Fibroblast of skin of back (primary cell): Measurements from ENCODE around the gene SIX1.

Experiments used
- DNase-seq: peaks from one replicate; pipeline ENCODE4 v3.0.0-alpha.2; 2013

Gene SIX1

DNA sequence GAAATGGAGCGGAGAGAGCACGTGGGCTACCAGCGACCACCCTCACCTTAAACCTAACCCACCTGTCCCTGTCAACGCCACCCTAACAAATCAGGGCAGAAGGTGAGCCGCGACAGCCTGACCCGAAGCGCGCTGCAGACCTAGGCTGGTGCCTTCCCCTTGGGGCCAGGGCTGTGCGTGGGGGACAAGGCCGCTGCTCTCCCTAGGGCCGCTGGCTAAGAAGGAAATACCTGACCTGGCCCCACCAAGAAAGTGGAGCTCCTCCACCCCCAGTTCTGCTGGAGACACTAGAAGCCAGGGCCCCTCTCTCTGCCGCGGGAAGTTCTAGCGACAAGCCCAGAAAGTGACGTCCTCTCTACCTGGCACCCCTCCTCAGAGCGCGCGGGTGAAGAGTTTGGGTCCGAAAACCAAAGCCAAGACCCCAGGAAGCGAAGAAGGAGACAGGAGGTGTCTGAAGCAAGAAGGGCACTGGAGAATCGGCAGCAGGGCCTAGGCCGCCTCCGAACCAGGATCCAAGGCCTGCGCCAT, 7.5 kb downstream of the SIX1 start:
- no peak for DNase-seq

DNA sequence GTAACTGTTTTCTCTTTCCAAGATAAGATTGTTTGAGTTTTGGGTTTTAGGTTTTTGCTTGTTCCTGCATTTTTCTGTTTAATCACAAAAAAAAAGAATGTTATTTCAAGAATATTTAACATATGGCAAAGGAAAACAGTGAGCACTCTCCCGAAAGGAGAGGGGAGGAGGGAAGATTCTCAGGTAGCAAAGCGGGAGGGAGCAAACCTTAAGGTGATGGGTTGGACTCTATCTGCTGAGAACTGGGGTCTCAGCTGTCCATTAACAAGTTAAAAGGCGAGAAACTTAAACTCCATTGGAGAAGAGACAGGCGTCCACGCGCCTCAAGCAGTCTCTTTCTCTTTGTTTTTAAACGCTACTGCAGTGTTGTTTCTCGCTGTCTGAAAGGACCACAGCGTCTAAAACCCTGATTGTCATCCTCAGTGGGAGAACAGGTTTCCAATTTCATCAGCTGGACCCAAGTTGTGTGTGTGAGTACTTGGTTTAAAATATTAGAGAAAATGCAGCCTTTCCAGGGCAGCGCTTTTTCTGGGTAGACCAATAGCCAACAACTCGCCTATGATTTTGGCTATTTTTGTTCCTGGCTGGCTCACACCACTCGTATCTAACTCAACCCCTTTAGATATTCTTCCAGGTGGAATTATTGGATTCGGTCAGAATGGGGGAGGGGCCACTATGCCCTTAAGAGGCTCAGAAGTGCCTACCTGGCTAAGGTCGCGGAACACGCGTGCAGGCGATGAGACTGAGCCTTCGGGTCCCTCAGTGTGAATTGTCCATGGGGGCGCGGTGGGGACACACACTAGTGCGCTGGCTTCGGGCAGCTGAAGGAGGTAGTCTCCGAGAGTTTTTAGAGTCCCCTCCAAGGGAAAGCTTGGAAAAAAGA, 8.2 kb downstream of the SIX1 start:
- DNase-seq: no peak

DNA sequence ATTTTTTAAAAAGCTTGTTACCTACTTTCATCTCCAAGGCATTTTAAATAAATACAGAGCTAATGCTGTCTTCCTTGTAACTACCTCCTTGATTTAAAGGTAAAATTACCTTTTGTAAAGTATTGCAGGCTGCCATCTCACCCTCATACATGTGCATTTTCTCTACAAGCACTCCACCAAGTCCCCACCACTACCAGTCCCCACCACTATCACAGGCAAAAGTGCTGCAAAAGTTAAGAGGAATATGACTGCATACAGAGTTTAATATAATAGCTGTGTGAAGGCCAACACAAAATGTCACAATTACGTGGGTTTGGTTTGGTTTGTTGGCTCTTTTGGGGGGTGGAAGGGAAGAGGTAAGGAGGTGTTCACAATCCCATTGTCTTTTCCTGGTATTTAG, 9.6 kb downstream of the SIX1 start:
- DNase-seq: no peak

DNA sequence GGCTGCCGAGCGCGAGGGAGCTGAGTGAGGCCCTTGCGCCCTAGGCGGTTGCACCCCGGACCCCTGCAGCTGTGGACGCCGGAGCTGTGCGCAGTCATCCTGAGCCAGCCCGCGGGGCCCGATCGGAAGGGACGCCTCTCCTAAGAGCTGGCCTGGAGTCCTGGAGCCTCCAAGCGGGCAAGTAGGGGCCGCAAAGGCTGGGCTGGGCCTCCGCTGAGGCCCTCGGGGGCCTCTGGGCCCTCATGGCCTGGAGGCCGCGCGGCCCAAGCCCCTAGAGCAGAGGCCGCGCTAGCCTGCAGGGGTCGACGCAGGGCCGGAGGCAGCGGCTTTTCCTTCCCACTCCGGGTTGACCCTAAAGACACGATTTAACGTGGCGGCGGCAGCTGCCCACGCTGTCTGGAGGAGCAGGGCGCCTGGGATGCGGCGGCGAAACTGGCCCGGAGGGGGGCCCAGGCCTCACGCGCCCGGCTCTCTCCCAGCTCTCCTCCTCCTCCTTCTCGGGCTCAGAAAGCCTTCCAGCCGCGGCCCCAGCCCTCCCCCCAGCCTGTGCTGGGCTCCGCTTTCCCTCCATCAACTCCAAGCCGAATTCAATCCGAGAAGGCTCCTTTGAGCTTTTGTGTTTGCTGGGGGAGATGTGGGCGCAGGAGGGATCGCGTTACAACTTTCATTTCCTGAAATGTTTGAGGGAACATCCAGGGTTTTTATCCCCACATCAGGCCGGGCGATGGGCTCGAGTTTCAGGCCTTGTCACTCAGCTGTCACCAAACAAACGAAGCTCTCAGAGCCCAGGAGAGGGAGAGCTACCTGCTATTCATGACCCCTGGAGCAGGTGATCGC, 11.6 kb downstream of the SIX1 start:
- peak; percentile 46 for DNase-seq

DNA sequence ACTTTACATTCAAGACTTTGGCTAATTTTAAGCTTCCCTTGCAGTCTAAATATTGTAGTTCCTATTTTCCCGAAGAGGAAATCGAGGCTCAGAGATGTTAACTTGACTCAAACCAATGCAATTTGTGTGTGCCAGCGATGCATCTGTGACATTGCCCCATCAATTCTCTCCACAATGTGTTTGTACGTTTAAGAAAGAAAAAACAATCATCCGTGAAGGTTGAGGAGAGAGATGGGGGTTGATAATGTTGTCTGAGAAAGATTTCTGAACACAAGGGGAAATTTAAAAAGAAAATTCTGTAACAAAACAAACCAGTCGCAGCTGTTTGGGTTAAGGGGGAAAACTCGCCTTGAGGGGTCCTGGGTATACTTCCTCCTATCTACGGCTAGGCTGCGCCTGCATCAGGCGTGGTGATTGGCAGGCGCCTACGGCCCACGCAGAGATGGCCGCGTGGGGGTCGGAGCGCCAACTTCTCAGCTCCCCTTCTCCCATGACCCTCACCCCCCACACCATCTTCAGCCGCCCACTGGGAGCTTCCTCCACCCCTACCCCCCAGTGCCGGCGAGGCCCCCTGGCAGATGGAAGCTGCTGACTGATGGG, 12.3 kb downstream of the SIX1 start:
- no peak for DNase-seq

DNA sequence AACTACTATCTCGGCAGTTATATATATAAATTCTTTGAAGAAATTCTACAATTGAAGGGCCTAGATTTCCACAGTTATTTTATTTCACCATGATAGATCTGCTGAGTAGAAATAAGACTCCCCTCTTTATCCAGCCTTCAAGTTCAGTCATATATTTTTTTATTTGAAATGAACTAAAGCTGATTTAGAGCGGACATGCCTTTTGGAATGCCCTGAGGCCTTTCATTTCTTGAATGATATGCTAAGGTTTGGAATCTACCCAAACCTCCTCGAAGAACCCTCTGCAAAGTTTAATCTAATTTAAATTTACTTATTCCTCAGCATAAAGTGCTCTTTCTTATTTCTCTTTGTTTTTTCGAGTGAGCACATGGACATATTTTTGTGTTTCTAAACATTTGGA, 15.1 kb downstream of the SIX1 start:
- DNase-seq: no peak

DNA sequence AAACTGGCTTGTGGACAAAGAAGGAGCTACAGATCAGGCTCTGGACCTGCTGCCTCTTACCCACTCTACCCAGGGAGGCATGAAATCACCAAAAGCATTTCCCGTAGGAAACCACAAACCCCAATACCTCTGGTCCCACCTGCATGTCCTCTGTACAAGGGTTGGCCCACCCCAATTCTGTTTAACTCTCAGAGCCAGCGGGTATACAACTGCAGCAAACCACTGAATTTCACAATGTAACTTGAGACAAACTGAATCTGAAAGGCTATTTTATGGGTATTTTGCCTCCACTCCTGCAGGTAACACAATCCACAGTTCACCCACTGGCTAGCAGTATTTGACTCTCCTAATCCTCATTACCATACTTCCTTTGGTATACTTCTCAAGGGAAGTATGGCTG, 16.5 kb downstream of the SIX1 start:
- DNase-seq: no peak

DNA sequence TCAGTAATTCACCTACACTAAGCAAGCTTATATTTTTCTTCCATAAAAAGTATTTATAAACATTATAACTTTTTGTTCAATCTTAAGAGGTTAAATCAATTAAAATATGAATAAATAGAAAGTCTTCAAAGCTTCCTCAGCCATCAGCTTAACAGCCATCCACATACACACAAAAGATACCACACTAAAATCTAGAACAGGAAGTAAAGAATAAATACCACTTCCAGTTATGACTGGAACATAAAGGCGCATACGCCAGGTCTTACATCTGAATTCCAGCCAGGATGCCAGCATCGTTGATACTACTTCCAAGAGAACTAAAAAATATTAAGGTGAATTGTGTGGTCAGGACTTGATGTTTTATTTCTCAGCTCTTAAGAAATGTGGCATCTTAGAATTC, 17.0 kb downstream of the SIX1 start:
- DNase-seq: no peak

DNA sequence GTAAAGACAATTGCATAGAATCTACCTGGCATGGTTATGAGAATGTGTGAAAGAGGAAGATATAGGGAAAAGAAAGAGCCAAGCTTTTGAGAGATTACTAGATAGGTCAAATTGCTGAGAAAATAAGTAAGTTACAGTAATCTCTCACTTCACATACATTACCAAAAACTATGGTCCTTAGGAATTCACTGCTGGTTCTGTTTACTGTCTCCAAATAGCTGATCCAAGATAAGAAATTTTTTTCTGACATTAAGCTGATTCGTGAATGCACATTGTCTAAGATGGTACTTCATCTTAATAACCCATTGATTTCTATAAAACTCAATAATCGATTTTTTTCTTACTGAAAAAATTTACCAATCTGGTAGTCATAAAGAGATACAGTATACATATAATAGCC, 17.4 kb downstream of the SIX1 start:
- DNase-seq: no peak

DNA sequence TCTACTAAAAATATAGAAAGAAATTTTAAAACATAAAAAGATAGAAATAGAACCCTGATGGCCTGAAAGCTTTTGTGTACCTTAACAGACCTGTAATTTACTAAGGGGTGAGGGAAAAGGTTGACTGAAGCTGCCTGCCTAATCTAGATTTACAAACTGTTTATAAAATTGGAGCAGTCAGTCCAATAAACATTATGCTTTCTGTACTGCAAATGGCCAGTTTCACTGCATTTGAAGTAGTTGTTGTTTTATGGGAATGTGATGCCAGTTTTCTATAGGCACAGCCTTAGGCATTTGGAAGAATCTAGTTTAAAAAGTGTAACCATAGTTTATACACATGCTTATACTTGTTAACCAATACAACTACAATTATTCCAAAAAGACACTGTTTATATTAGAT, 19.1 kb downstream of the SIX1 start:
- no peak for DNase-seq

DNA sequence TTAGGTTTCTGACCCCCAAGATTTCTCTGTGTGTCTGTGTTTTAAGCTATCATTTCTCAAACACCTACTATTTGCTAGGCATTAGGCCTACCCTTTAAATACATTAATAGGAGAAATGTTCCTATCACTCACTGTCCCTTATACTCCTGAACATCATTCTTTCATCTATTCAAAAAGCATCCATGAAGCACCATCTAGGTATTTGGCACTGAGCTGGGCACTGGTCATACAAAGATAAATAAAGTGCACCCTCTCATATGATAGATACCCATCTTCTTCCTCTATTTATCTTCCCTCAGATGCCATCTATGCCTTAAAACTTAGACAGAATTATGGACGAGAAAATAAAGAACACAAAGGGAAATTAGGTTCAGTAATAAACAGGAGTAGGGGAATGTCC, 20.4 kb downstream of the SIX1 start:
- DNase-seq: no peak

DNA sequence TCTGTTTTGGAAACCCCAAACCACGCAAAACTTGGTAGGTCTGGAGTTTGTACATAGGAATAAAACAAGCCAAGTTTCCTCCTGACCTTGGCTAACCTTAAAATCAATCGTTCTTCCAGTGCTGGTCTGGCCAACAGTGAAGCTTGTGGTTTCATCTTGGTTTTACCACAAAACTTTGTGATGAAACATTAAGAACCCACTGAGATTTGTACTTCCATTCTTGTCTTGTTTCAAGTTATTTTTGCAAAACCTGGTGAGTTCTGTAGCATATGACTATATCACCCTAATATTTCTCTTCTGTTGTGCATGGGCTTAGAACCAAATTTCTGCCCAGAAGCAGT, 26.4 kb downstream of the SIX1 start:
- DNase-seq: peak; percentile 41

DNA sequence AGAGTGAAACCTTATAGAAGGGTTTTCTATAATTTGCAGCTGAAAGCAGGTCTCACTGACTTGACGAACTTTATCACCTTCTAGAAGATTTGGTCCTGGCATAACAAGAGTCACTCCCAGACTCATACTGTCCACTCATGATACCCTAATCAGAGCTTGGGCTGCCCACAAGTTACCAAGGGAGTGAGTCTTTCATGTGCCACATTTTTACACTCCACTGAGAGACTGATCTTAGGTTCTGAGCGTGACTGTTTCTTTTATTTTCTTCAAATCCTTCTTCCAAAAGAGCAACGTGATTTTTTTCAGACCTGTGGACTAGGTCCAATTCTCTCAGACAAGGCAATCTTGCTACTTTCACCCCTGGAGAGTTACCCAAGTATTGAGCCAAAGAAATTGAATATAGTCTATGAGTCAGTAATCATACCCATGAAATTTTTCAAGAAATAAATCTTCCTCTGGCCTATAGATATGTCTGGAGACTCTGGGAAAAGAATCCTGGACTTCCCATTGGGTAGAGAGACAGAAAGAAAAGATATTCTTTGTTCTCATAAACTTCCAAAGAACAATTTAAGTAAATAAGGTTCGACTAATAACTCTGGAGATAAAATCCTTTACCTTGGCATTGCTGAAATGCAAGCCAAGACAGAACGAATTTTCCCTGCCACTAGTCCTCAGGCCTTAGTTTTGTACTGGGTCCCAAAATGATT, 26.9 kb downstream of the SIX1 start:
- DNase-seq: no peak

DNA sequence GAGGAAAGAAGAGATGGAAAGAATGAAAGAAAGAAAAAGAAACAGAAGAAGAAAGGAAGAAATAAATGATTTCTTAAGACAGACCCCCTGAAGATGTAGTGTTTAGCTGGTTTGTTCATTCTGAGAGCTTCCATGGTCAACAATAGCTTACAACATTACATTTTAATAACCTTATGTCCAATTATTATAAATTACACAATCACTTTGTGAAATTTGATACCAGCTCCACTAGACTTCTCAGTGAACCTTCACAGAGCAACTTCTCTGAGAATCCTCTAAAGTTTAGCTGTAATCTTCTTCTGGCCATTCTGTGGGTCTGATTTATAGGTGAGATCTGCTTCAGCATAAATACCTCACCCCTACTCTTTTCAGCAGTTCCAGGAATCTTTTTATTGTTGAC, 27.9 kb downstream of the SIX1 start:
- no peak for DNase-seq

DNA sequence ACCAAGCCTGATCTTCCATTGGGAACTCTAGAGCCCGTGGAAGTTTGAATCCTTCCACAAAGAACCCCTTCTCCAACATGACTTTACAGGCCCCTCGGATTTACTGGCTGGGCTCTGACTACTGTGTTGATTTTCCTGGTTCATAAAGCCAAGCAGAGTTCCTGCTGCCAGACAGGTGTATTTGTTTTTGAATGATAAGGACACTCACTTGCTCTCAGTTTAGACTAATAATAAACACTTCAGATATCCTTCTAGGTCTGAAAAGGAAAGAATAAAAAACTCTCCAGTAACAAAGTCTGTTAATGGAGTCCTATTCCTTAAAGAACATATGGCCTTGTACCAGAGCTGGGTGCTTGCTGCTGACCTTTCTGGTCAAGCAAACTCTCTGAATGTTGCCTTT, 31.0 kb downstream of the SIX1 start:
- DNase-seq: no peak

DNA sequence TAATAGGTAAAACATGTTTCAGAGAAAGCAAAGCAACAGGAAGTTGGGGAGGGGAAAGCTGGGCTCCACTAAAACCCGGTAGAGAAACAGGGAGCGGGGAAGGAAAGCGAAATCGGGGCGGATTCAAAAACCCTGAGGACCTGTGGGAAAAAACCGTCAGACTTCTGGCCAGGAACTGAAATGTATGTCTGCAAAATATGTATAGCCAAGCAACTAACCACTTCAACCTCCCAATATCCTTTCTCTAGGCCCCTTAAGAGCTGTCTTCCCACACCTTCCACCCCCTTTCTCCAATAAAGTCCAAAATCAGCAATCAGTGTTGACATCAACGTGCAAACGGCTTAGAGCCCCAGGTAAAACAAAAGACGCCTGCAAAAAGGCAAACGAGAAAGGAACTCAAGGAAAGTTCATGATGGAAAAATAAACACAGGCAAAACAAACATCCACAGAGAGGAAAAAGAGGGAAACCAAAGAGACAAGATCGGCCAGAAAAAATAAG, 32.8 kb downstream of the SIX1 start:
- peak; percentile 18 for DNase-seq

DNA sequence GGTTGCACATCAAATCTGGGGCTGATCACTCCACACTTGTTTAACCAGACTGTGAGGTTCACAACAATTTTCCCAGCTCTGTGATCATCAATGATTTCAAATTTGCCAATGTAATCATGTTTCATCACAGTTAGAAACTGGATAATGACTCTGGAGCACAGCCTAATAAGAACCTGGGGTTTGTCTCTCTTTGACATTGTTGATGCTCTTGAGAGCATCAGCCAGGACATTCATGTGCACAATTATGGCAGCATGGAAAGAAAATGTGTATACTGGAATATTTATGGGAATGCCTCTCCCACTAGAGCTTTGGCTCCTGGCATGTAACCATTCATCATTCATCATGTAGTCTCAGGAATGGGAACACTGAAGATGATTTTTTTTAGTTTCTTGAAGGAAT, 47.0 kb downstream of the SIX1 start:
- no peak for DNase-seq

DNA sequence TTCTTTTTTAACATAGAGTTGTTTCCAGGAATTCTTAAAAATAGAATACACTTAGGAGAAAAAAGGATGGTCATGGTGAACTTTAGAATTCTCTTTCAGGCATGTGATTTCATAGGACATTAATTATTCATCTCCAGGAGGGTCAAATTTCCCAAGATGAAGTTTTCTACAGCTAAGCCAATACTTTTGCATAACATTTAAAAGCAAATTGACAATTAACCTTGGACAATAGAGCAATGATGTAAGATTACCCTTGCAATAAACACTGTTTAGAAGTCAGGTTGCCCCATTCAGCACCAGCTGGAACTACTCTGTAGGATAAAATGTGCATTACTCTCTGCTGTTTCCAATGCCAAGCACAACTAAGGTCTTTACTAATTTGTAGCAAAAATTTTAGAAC, 49.5 kb downstream of the SIX1 start:
- DNase-seq: no peak

DNA sequence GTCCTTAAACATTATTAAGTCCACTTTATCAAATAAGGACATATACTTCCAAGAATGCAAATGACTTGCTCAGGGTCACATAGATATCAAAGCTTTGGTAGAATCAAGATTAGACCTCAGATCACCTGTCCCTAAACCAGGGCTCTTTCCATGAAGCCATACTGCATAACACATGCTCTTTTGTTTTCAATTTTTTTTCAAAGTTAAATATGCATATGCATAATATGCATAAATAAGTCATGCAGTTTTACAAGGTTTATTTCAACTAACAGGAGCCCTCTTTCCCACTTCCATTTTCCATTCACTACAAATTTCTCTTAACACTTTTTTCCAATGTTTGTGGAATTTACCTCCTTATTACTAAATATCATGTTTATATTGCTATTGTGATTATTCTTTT, 53.1 kb downstream of the SIX1 start:
- DNase-seq: no peak

DNA sequence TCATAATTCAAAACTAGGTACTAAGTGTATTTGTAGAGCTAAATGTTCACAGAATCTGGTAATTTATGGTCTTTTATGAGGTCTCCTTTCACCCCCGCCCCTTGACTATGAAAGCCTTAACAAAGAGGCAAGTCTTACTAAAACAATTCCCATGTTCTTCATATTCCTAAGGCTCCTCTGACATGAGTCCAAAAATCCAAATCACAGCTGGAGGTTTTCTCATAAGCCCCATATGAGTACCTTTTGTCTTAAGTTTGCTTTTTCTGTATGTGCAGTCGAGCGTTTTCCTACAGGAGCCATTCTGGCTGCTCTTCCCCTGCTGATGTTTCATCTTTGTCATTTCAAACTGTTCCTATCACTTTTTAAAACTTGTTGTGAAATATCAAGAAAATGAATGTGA, 55.2 kb downstream of the SIX1 start:
- no peak for DNase-seq
